Dedifferentiated amniotic fluid mesenchymal stem cell (primary cell): ENCODE measurements around the gene AHCTF1.

Source experiments
- DNase-seq: peaks from one replicate; pipeline ENCODE4 v3.0.0-alpha.2; 2016; ENCODE audit errors: extremely low spot score

The AHCTF1 gene

DNA sequence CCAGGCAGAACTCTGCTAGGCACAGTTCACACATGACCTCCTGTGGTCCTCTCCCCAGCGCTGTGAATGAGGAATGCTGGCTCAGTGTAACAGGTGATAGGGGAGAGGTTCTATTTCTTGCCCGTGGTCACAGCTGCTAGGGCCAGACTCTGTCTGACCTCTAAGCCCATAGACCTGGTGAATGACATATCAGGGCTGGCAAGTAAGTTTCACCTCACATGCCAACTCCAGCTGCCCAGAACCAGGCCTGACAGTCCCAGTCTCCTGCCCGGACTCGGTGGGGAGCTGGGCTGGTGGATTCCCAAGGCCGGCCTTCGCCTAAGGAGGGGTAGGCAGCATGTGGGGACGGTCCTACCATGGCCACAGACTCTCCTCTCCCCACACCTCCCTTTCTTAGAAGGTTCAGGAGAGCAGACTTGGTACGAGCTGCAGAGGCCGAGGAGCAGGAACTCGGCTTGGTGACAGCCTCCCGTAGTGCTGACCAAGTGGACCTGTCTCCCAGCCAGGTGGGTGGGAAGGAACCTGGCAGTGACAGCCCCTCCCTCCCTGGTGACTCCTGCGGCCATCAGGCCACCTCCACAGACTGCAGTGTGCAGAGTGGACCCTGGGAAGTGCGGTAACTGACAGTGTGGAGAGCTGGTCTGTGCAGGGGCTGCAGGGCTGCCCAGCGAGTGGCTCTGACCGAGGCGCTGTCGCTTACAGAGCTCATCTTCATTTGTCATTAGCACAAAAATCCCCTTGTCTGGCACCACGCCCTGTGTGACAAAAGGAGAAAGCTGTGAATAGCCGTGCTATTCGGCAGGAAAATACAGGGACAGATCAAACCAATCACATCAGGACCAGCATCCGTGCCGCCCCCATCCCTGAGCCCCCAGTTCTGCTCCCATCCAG, 132.9 kb downstream of the AHCTF1 start:
- DNase-seq = no peak

DNA sequence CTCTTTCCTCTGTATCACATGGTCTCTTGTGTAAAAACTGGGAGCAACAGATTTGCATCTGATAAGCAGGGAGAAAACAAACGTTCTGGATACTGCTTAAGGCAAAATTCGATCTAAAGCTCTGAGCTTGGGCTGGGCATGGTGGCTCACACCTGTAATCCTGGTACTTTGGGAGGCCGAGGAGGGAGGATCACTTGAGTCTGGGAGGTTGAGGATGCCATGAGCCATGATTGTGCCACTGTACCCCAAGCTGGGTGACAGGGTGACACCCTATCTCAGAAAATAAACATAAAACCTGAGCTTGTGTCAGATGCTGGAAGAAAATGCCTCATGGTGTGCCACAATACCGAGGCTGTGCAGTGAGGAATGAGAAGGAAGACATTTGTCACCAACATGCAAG, 133.6 kb downstream of the AHCTF1 start:
- DNase-seq = no peak

DNA sequence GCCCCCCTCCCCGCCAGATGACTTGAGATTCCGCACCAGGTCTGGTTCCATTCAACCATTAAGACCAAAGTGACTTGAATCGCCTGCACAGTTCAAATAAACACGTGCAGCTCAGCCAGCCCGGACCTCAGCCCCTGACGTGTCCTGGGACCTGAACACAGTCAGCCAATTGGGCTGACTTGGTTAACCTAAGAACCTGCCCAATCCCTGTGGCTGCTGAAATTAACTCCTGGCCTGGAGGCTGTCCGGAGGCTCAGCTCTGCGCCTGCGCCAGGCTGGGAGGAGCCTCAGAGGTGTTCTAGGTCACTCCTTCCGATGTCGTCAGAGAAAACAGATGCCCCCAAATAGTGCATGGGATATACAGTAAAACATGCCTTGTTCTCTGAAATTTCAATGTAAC, 134.2 kb downstream of the AHCTF1 start:
- no peak for DNase-seq

DNA sequence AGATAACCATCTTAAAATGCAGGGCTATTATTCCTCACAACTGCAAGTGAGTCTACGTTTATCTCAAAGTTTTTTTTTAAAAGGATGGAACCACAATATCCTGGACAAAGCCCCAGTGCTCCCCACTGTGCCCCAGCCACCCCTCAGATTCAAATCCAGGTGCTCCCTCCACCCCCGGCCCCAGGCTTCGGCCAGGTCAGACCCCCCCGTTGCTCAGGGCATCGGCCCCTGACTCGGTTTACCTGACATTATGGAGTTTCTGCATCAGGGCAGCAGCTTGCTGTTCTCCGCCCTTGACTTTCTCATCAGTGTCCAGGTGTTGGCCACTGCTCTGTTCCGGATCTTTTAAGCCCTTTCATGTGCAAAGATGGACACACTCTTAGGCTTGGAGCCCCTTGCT, 134.6 kb downstream of the AHCTF1 start:
- DNase-seq = no peak

DNA sequence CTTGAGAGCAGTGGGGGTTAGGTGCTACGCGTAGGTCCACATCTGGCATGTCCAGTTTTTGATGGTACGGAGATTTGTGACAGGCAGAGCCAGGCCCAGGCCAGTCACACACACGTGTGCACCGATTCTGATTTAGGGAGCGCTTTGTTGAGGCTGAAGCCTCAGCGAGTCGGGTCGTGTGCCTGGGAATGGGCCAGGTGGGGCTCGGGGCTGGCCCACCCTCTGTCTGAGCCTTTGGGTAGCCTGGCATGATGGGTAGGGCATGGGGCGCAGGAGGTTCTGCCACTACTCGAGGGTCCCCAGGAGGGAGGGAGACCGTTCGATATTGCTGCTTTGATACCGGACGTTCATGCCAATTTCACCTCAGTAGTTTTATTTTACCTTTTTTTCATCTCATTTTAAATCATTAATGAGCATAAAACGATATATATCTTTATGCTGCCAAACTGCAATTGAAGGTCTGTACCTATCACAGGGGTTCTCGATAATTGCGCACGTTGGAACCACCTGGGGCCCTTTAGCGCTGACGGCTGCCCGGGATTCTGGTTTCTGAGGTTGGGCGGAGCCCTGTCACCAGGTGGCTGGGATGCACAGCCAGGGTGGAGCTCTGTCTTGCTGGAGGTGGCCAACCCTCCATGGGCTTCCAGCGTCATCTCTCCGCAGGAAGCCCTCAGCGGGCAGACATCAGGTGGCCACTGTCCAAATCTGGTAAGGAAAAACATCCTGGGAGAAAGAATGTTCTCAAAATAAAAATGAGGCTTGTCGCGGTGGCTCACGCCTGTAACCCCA, 135.6 kb downstream of the AHCTF1 start:
- DNase-seq = no peak

DNA sequence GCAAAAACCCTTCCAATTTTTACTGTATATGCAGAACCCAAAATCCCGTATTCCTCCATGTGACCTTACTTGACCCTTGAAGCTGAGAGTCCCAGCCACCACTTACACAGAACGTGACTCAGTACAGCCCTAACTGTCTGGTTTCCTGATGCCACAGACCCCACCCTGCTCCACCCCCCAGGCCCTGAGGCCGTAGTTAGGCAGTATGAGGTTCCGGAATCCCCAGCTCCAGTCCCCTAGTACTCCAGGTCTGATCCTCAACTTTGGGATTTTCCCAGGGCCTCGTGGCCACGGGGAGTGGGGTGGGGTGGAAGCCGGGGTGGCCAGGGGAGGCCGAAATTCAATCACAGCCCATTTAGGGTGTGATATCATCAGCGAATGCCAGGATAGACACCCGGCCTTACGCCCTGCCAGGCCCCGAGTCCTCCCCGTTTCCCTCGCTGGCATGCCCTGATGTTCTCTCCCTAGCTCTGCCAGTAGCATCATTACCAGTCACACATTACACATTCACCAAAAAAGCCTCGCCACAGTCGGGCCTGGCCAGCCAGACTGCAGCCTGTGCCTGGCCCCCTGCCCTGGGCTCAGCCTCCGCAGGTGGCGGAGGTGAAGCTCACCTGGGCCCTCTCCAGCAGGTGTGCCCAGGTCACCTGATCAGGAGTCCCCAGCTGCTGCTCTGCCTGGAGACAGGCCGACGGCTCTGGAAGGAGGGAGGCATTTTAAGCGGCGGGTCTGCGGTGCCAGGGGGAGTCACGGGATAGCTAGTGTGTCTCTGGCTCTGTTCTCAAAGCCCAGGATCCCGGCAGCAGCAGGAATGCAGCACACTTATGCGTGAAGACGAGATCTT, 136.7 kb downstream of the AHCTF1 start:
- no peak for DNase-seq

DNA sequence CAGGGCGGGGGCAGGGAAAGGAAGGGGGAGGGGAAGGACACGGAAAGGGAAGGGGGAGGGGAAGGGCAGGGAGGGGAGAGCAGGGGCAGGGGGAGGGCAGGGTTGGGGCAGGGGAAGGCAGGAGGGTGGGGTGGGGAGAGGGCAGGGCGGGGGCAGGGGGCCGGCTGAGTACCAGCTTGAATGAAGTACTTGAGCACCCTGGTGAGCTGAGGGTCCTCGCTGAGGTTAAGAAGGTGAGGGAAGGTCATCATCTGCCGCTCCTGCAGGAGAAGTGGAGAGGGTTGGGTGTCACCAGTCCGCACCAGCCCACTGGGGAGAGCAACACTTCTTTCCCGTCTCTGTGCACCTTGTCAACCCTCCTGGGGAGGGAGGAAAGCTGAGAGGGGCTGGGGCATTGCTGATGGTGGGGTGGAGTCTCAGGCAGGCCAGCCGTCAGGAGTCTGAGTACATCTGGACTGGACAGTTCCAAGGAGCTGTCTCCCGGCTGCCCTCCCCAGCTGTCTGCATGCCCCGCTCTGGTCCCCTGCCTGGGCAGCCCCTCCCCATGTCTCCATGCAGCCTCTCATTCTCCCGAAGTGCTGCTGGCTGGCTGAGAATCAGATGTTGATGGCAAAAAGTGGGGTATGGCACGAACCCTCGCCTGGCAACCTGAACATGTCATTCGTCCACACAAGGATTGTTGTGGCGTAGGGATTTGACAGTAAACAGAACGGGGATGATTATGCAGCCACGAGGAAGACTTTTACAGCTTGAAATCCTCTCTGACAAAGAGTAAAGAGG, 137.5 kb downstream of the AHCTF1 start:
- no peak for DNase-seq

DNA sequence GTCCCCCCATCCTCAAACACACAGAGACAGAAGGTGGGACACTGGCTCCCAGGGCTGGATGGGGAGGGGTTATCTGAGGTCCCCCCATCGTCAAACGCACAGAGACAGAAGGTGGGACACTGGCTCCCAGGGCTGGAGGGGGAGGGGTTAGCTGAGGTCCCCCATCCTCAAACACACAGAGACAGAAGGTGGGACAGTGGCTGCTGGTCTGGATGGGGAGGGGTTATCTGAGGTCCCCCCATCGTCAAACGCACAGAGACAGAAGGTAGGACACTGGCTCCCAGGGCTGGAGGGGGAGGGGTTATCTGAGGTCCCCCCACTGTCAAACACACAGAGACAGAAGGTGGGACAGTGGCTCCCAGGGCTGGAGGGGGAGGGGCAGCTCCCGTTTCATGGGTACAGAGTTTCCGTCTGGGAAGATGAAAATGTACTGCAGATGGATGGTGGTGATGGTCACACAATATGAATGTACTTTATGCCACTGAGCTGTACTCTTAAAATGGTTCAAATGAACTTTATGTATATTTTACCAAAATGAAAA, 138.3 kb downstream of the AHCTF1 start:
- DNase-seq = no peak

DNA sequence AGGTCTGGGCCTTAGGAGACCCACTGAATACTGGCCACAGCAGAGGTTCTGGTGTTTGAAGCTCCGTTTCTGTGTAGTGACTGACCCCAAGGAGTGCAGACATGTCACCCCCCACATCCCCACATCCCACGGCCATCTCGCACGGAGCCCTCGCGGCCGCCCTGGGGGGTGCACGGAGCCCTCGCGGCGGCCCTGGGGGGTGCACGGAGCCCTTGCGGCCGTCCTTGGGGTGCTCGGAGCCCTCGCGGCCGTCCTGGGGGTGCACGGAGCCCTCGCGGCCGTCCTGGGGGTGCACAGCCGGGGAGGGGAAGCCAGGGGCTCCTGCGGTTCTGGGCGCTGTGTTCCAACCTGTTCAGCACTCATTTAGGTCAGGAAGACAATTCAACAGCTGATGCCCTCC, 139.1 kb downstream of the AHCTF1 start:
- DNase-seq = no peak

DNA sequence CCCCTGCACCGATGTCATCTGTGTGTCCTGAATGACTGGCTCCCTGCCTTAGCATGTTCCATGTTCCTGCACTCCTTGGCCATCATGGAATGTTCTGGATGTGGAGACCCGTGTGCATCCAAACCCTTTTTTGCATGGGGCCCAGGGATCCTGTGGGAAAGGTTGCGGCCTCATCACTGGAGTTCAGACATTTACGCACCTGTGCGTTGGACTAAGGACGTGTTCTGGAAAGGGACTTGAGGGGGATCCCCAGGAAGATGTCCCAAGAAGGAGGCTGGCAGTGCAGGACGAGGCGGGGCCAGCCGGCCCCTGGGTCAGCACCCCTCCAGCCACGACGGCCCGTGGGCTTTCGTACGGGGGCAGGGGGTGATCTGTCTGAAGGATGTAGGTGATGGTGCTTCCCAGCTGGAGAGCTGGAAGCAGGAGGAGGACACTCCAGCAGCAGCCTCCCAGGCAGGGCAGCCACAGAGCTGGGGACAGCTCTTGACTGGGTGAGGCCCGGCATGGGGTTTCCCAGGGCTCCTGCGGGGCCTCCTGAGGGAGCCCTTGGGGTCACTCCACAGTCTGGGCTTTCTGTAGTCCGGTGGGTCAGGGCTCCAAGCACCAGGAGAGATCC, 140.3 kb downstream of the AHCTF1 start:
- DNase-seq = no peak

DNA sequence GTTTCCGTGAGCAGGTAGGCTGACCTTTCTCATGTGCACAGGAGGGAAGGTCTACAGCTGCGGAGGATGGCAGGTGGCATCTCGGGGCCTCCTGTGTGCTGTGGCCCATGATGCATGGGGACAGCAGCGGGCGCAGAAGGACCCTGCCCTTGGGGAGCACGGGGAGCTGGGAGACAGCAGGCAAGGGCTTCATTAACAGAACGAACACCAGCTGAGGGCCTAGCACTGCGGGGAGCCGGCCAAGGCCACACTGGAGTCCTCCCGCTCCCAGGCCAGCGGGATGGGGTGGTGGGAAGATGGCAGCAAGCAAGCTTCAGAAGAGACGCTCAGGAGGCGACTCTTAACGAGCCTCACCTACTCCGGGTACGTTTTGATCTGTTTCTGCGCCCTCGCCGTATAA, 140.9 kb downstream of the AHCTF1 start:
- no peak for DNase-seq

DNA sequence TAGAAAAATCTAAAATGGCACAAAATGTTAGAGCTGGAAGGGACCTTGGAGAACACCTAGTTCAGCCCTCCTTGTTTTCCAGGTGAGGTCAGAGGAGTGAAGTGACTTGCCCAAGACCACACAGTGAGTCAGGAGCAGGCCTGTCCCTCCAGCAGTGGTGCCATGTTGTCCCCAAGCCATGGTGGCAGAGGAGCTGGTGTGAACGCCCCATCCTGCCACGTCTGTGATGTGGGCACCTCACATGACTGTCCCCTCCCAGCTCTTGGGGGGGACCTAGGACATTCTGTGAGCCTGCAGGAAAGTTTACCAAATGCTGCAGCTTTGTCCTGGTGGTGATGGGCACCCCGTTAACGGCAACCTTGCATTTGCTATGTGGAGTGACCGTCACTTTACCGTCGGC, 141.4 kb downstream of the AHCTF1 start:
- DNase-seq = no peak

DNA sequence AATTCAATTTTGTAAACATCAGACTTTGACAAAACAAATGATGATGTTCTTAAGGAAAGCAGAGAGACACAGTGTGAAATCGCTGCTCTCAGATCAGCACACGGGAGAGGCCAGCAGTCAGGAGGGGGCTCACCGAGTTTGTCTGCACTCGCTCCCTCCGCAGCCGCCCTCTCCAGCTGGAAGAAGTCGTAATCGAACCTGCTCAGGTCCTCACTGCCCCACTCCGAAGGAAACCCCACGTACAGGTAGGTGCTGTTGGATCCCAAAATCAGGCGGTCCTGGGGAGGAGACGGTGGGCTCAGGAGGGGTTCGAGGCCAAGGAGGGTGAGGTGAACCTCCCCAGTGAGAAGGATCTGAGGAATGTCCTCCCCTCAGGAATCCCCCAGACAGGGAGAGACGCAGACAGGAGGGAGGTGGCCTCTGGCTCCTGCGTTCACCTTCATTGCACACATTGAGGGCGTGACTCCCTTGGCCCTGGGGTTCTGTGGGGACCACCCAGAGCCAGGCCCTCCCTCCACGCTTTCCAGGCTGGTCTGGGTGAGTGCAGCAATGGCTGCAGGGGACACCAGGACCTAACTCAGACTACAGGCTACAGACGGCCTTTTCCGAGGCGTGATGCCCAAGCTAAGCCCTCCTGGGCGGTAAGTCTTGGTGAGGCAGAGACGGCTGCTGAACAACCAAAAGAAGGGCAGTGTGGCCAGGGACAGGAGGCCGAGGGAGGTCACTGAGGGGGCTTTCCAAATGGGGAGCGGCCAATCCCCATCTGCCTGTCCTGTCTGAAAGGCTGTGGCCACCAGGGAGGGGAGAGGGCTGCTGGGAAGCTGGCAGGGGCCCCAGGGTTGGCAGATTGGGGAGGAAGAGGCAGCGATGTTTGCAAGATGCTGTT, 142.1 kb downstream of the AHCTF1 start:
- no peak for DNase-seq
